ENCODE data around the gene FAM83G.

DNA sequence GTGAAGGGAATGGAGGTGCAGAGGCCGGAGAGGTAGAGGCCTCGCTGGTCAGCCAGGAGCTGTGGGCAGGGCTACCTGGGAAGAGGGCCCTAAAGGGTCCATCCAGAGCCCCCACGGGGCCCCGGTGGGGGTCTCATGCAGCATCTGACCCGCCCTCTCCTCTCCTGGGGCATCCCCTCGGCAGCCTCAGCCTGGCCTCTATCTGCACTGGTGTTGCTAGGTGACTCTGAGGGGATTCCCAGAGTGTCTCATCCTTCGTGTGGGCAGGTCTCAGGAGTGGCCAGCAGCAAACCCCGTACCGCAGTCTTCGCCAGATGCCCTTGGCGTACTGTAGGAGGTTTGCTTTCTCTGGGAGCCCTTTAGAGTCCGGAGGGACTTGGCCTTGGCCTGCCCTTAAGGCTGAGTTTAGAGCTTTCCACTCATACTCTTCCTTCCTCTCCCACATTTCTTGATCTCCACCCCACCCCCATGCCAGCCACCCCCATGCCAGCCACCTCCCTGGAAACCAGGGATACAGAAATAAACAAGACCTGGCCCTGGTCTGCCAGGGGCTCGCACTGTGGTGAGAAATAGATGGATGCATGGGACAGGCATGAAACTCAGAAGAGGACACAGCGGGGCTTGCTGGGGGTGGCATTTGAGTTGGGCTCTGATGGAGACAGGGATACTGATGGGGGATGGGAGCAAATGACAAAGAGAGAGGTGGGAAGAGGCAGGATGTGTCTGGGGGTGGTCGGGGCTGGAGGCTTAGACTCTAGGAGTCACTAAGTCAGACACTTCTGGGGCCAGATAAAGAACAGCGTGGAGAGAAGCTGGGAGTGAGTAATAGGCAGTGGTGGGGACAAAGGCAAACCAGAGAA lies 42.7 kb downstream of the FAM83G start:
- TF ChIP-seq POLR2A (IDR thresholded peaks at IDR 0.05) (no peak), CTCF (IDR thresholded peaks at IDR 0.05) (no peak)

Measured in testis (tissue), 2 donors.